BLaER1 treated with 17β-estradiol and CSF1 and Interleukin-3, amounts not matched to agents 10 nM and 100 nM (cell line): ENCODE data around the gene KMT5B.
"Not testable (repeated sequence)": the region's sequence is repeated elsewhere in the genome, so short reads cannot be mapped to it uniquely, and the experiment has no call there.

ENCODE experiments used
- H3K27ac ChIP-seq, 11 experiments: shearing (Covaris generic); formaldehyde crosslinking; 2 replicates each; pipeline ENCODE4 v1.8.1; 2022
- H3K27me3 ChIP-seq, 11 experiments: shearing (Covaris generic); formaldehyde crosslinking; 2 replicates each; pipeline ENCODE4 v1.8.1; 2022
- H3K36me3 ChIP-seq, 11 experiments: shearing (Covaris generic); formaldehyde crosslinking; 2 replicates each; pipeline ENCODE4 v1.8.1; 2022
- H3K4me1 ChIP-seq, 10 experiments: shearing (Covaris generic); formaldehyde crosslinking; 2 replicates each; pipeline ENCODE4 v1.8.1; 2022
- H3K4me2 ChIP-seq, 11 experiments: shearing (Covaris generic); formaldehyde crosslinking; 2 replicates each; pipeline ENCODE4 v1.8.1; 2022
- H3K4me3 ChIP-seq, 10 experiments: shearing (Covaris generic); formaldehyde crosslinking; 2 replicates each; pipeline ENCODE4 v1.8.1; 2022
- H3K9ac ChIP-seq, 11 experiments: shearing (Covaris generic); formaldehyde crosslinking; 2 replicates each; pipeline ENCODE4 v1.8.1; 2022
- H3K9me3 ChIP-seq, 11 experiments: shearing (Covaris generic); formaldehyde crosslinking; replicated peaks in 1 of 11; 2 replicates each; pipeline ENCODE4 v1.8.1; 2022
- H4K20me1 ChIP-seq, 11 experiments: shearing (Covaris generic); formaldehyde crosslinking; 2 replicates each; pipeline ENCODE4 v1.8.1; 2022
- Cebpa-rat ChIP-seq, 11 experiments: shearing (Covaris generic); IDR thresholded peaks; 2 replicates each; pipeline ENCODE4 v1.8.1; 2022

KMT5B gene

GRCh38 chr11:68256331-68256741, 43.2 kb upstream of the KMT5B start:
- no peaks in the 10 kb centered on the region for H3K27me3 ChIP-seq
- H3K36me3 ChIP-seq, result peaks cover 7 to 20% (median 13%) of the 10 kb centered on the region in 11 experiments
- 0 out of 22 replicates have a peak overlapping the region, but pooled peaks of 1 of the 11 experiments have one; percentile 16 for H3K27ac ChIP-seq
- H3K9me3 ChIP-seq, result peaks cover 0 to 10% (median 6%) of the 10 kb centered on the region in 11 experiments; a peak in 10 of 22 replicates
- H3K4me3 ChIP-seq, result no peak overlapping the region
- peaks cover 0 to 58% (median 37%) of the 10 kb centered on the region in 10 experiments; a peak in 16 of 20 replicates for H3K4me1 ChIP-seq
- TF ChIP-seq Cebpa-rat (IDR thresholded peaks at IDR 0.05), result no peak
- H3K9ac ChIP-seq, result peak overlapping the region in 5 of 11 experiments; percentile 3 to 48 (median 29); a peak in 4 of 22 replicates
- H4K20me1 ChIP-seq, result peaks cover 0 to 15% (median 0%) of the 10 kb centered on the region in 11 experiments; a peak in 3 of 22 replicates
- peak overlapping the region in 7 of 11 experiments; percentile 22 to 53 (median 49); a peak in 9 of 22 replicates for H3K4me2 ChIP-seq

DNA sequence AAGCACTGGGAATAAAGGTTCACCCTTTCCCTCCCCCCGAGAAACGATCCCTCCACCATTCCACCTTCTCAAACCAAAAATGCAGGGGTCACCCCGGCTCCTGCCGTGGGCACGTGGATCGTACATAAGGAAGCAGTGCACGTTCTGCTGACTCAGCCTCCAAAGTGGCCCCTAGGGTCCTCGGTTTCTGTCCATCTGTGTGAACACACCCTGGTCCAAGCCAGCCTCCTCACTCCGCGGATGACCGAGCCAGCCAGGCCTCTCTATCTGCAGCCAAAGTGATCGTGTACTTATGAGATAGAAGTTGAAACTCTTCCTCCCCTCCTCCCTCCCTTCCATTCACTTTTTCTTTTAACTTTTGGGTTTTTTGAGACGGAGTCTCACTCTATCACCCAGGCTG, 42.4 kb upstream of the KMT5B start:
- H3K9ac ChIP-seq, result peak overlapping the region in 1 of 11 experiments; percentile 24; a peak in 1 of 22 replicates
- H3K27ac ChIP-seq, result peak overlapping the region in 1 of 11 experiments; percentile 23; a peak in 2 of 22 replicates
- peaks cover 0 to 58% (median 37%) of the 10 kb centered on the region in 10 experiments; a peak in 16 of 20 replicates for H3K4me1 ChIP-seq
- H4K20me1 ChIP-seq, result peaks cover 0 to 8% (median 0%) of the 10 kb centered on the region in 11 experiments; a peak in 2 of 22 replicates
- H3K36me3 ChIP-seq, result peaks cover 0 to 12% (median 5%) of the 10 kb centered on the region in 11 experiments; a peak in 18 of 22 replicates
- no peak overlapping the region for H3K4me3 ChIP-seq
- H3K9me3 ChIP-seq, result peaks cover 2 to 18% (median 10%) of the 10 kb centered on the region in 11 experiments; a peak in 15 of 22 replicates
- peak overlapping the region; percentile 2 to 53 (median 48); a peak in 18 of 22 replicates for H3K4me2 ChIP-seq
- H3K27me3 ChIP-seq, result no peaks in the 10 kb centered on the region
- no peak for TF ChIP-seq Cebpa-rat (IDR thresholded peaks at IDR 0.05)

DNA sequence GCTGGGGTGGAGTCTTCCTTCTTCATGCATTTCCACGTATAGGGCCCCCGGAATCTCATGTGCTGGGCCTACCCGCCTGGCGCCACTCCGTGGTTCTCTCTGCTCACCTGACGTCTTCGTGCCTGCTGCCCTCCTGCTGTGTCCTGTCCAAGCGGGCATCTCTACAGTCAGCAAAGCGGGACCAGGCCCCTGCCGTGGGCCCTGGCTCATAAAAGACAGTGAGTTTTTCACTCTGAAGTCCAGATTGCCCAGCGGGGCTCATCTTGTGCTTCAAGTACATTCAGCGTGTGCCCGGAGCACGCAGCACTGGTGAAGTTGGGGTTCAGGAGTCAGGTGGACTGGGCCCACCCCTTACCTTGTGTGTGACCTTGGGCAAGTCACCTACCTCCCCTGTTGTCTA, 41.3 kb upstream of the KMT5B start:
- peaks cover 13 to 29% (median 19%) of the 10 kb centered on the region in 11 experiments for H3K9me3 ChIP-seq
- peaks cover 0 to 3% (median 0%) of the 10 kb centered on the region in 11 experiments; a peak in 2 of 22 replicates for H3K36me3 ChIP-seq
- peak overlapping the region in 7 of 11 experiments; percentile 1 to 52 (median 24); a peak in 7 of 22 replicates for H3K4me2 ChIP-seq
- H3K4me3 ChIP-seq, result no peak overlapping the region
- no peaks in the 10 kb centered on the region for H3K27me3 ChIP-seq
- peak overlapping the region in 1 of 11 experiments; percentile 4; a peak in 1 of 22 replicates for H3K9ac ChIP-seq
- H3K27ac ChIP-seq, result no peak overlapping the region
- peaks cover 0 to 56% (median 37%) of the 10 kb centered on the region in 10 experiments; a peak in 16 of 20 replicates for H3K4me1 ChIP-seq
- H4K20me1 ChIP-seq, result no peaks in the 10 kb centered on the region; a peak in 1 of 22 replicates
- TF ChIP-seq Cebpa-rat (IDR thresholded peaks at IDR 0.05), result no peak

GRCh38 chr11:68251765-68252164, 38.7 kb upstream of the KMT5B start:
- TF ChIP-seq Cebpa-rat (IDR thresholded peaks at IDR 0.05), result no peak
- Histone ChIP-seq H3K4me3 (no peak overlapping the region), H3K27ac (no peak overlapping the region), H3K4me2 (no peak overlapping the region), H3K9me3 (peaks cover 20 to 44% (median 28%) of the 10 kb centered on the region in 11 experiments), H4K20me1 (no peaks in the 10 kb centered on the region), H3K36me3 (no peaks in the 10 kb centered on the region; a peak in 1 of 22 replicates), H3K4me1 (peaks cover 0 to 34% (median 27%) of the 10 kb centered on the region in 10 experiments; a peak in 16 of 20 replicates), H3K27me3 (no peaks in the 10 kb centered on the region), H3K9ac (no peak overlapping the region)

- H3K4me2 ChIP-seq, H3K36me3 ChIP-seq, H3K9ac ChIP-seq, H3K4me3 ChIP-seq, H3K27ac ChIP-seq, H3K4me1 ChIP-seq, H4K20me1 ChIP-seq, H3K27me3 ChIP-seq: not testable (repeated sequence)
- H3K9me3 ChIP-seq, result peaks cover 23 to 52% (median 31%) of the 10 kb centered on the region in 11 experiments
Observed at GRCh38 chr11:68244912-68245311, 31.8 kb upstream of the KMT5B start.

DNA sequence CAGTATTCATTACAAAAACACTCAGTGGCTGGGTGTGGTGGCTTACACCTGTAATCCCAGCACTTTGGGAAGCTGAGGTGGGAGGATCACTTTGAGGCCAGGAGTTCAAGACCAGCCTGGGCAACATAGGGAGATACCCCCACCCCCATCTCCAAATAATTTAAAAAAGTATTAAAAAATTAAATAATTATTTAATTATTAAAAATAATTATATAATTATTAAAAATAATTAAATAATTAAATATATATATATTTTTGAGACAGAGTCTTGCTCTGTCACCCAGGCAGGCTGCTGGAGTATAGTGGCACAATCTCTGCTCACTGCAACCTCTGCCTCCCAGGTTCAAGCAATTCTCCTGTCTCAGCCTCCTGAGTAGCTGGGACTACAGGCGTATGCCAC, 30.8 kb upstream of the KMT5B start:
- not testable (repeated sequence) for H4K20me1 ChIP-seq

DNA sequence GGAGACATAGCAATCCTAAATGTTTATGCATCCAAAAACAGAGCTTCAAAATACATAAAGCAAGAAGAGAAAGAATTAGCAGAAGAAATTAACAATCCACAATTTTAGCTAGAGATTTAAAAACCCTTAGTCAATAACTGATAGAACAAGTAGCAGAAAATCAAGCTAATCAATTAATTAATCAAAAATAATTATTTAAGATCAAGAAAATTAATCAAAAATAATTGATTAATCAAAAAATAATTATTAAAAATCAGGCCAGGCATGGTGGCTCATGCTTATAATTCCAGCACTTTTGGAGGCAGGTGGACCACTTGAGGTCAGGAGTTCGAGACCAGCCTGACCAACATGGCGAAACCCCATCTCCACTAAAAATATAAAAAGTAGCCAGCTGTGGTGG, 29.5 kb upstream of the KMT5B start:
- Histone ChIP-seq H3K27ac (no peak overlapping the region), H3K36me3 (0 out of 22 replicates have a peak, but pooled peaks cover 0 to 3% (median 0%) of the 10 kb centered on the region in 11 experiments)
- no peak for TF ChIP-seq Cebpa-rat (IDR thresholded peaks at IDR 0.05)

More for the DNA sequence above, 30.8 kb upstream of the KMT5B start:
- H3K36me3 ChIP-seq, H3K4me3 ChIP-seq, H3K4me2 ChIP-seq, H3K27ac ChIP-seq, H3K27me3 ChIP-seq, H3K4me1 ChIP-seq, H3K9ac ChIP-seq: not testable (repeated sequence)
- H3K9me3 ChIP-seq, result peaks cover 12 to 41% (median 20%) of the 10 kb centered on the region in 11 experiments

DNA sequence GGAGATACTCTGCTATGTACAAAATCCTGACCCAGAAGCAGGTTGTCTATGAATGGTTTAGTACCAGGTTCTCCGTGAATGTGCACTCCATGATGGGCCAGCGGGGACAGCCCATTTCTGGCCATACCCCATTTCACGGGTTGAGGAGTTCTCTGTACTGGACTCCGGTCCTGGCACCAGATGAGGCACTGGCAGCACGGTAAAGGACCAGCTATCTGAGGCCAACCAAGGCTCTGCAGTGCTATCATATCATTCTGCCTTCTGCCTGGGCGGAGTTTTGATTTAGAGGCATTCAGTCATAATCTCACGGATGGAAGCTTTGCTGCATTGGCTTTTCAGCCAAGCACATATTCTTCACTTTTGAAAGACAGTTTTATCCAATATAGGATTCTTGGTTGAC, 18.5 kb upstream of the KMT5B start:
- peaks cover 28 to 46% (median 37%) of the 10 kb centered on the region in 11 experiments for H3K9me3 ChIP-seq
- H3K27ac ChIP-seq, result no peak overlapping the region
- H3K36me3 ChIP-seq, result no peaks in the 10 kb centered on the region
- no peaks in the 10 kb centered on the region for H3K4me1 ChIP-seq
- no peaks in the 10 kb centered on the region for H3K27me3 ChIP-seq
- TF ChIP-seq Cebpa-rat (IDR thresholded peaks at IDR 0.05), result no peak
- H3K9ac ChIP-seq, result no peak overlapping the region
- H3K4me3 ChIP-seq, result no peak overlapping the region
- H4K20me1 ChIP-seq, result no peaks in the 10 kb centered on the region
- H3K4me2 ChIP-seq, result no peak overlapping the region

More for the DNA sequence above, 29.5 kb upstream of the KMT5B start:
- no peak overlapping the region for H3K4me3 ChIP-seq
- H3K9me3 ChIP-seq, result peaks cover 11 to 32% (median 18%) of the 10 kb centered on the region in 11 experiments; a peak in 20 of 22 replicates
- H3K4me1 ChIP-seq, result no peaks in the 10 kb centered on the region
- no peaks in the 10 kb centered on the region for H4K20me1 ChIP-seq
- no peaks in the 10 kb centered on the region for H3K27me3 ChIP-seq
- H3K9ac ChIP-seq, result no peak overlapping the region
- no peak overlapping the region for H3K4me2 ChIP-seq

DNA sequence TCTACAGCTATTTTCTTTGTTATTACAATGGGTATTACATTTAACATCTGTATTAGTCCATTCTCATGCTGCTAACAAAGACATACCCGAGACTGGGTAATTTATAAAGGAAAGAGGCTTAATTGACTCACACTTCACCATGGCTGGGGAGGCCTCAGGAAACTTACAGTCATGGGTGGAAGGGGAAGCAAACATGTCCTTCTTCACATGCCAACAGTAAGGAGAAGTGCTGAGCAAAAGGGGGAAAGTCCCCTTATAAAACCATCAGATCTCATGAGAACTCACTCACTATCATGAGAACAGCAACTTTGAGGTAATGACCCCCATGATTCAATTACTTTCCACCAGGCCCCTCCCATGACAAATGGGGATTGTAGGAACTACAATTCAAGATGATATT, 16.5 kb upstream of the KMT5B start:
- Histone ChIP-seq H3K4me3 (no peak overlapping the region), H3K27me3 (no peaks in the 10 kb centered on the region), H4K20me1 (no peaks in the 10 kb centered on the region), H3K9me3 (peaks cover 28 to 58% (median 38%) of the 10 kb centered on the region in 11 experiments), H3K4me1 (no peaks in the 10 kb centered on the region), H3K36me3 (no peaks in the 10 kb centered on the region), H3K27ac (no peak overlapping the region), H3K9ac (no peak overlapping the region), H3K4me2 (no peak overlapping the region)
- no peak for TF ChIP-seq Cebpa-rat (IDR thresholded peaks at IDR 0.05)
